Measurements from ENCODE around the gene TSHR. TPM values are rescaled to one million over a fixed set of nuclear protein-coding genes. Genes with fewer than 3 reads are reported as not detected.
"Not testable (repeated sequence)": the region's sequence is repeated elsewhere in the genome, so short reads cannot be mapped to it uniquely, and the experiment has no call there.

Gene TSHR
- 0.80 TPM for polyA plus RNA-seq (2013, experiment 1 of 2; ENCODE audit: insufficient read length)
- 0.65 TPM for polyA plus RNA-seq (2013, experiment 2 of 2; ENCODE audit: insufficient read length)

DNA sequence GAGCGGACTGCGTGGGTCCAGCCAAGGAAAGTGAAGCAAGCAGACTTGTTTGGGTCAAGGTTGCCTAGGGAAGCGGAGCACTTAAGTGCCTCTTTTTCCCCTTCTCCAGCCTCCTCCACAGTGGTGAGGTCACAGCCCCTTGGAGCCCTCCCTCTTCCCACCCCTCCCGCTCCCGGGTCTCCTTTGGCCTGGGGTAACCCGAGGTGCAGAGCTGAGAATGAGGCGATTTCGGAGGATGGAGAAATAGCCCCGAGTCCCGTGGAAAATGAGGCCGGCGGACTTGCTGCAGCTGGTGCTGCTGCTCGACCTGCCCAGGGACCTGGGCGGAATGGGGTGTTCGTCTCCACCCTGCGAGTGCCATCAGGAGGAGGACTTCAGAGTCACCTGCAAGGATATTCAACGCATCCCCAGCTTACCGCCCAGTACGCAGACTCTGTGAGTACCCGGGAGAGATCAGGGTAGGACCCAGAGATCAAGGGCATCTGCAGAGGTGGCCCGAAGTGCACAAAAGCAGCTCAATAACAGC is at the start of gene TSHR:
TSS of gene TSHR (plus strand) at position 206 of the 526 bp plus-strand sequence. CDS start at position 266, 60 bp downstream.
- no peak for DNase-seq

DNA sequence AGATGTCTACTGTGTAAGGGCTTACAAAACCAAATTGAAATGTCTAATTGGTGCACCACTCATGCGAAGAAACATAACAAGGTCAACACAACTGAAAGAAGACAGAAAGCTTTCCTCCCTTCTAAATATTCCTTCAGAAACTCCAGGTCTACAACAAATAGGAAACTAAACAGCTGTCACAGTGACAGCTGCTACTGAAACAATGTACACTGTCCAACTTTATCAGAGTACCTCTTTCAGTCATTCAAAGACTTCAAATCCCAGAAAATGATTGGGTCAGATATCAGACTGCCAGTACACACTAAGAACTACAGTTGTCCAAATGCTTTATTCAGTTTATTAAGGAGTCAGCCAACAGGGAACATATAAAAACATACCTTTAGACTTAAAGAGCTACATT is 49.1 kb upstream of the TSHR start:
- DNase-seq, result no peak

DNA sequence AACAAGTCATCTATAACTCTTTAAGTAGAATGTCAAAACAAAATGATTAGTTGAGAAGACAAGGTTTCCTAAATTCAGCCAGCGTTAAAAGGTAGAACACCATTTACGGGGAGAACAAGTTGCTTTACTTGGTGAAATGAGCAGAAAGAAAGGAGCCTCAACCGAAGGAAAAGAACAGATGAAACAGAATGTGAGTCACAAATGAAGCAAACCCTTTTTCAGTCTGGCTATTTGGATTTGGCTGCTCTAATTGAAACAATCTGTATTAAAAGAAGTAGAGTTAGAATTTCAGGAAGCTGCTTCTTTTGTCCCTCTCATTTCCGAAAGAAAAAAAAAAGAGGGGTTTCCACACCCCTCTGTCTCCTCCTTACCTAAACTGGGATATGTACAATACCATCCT is 48.5 kb upstream of the TSHR start:
- peak; percentile 65 for DNase-seq

- DNase-seq, result not testable (repeated sequence)
Observed at GRCh38 chr14:80912013-80912412, 43.4 kb upstream of the TSHR start.

- DNase-seq, result no peak
Observed at GRCh38 chr14:80919622-80920021, 35.8 kb upstream of the TSHR start.

GRCh38 chr14:80923368-80923767 is 32.1 kb upstream of the TSHR start:
- no peak for DNase-seq

GRCh38 chr14:80924365-80925103 is 30.9 kb upstream of the TSHR start:
- no peak for DNase-seq

- peak; percentile 76 for DNase-seq
Observed at GRCh38 chr14:80926397-80927082, 28.9 kb upstream of the TSHR start.

DNA sequence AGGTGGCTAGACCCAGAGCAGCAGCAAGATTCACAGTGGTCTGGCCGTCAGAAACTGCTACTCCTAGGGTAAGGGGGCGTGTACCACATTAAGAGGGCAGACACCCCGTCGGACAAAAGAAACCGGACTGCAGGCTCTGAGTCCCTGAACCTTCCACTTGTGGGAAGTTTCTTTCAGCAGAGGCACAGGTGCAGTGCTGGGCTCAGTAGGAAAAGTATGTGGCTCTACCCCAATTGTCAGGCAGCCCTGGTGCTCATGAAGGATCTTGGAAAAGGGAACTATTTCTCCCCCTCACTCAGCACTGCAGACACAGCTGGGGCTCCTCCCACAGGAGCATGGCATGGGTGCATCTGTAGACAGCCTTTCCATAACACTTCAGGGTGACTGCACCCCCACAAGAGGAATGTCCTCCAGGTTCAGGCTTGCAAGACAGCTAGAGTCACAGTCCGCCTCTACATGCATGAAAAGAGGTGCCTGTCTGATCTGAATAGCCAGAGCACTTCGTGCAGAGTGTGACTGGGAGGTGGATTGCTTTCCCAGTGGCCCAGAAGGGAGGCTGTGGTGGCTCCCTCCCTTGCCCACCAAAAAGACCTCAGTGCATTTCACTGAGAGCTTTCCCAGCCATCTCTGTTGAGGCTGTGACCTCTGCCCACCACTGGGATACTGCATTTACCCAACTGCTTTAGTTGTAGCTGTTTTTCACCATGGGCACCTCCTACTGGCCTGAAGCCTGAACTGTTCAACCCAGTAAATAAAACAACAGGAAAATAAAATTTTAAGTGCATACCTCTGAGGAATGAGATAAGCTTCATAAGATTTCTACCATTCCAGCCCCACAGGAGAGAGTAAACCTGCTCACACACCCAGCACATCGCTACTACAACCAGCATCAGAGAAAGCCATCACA is 28.1 kb upstream of the TSHR start:
- DNase-seq, result no peak

DNA sequence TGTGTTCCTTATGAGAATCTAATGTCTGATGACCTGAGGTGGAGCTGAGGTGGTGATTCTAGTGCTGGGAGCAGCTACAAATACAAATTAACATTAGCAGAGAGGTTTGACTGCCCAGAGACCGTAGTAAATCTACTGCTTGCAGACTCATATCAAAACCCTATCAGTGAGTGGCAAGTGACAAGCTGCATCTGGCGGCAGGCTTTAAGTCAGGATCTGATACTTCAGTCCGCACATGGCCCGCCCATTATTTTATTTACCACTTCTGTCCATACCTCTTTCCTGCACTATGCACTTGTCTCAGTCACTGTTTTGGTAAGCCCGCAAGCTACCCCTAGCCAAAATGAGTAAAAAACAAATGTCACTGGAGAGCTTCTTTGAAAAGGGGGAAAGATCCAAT is 25.3 kb upstream of the TSHR start:
- DNase-seq, result no peak

GRCh38 chr14:80930836-80931389 is 24.5 kb upstream of the TSHR start:
- peak; percentile 91 for DNase-seq

GRCh38 chr14:80933282-80933681 is 22.1 kb upstream of the TSHR start:
- DNase-seq, result no peak

- DNase-seq, result no peak
Observed at GRCh38 chr14:80933686-80934085, 21.7 kb upstream of the TSHR start.

- DNase-seq, result no peak
Observed at GRCh38 chr14:80940146-80940545, 15.3 kb upstream of the TSHR start.

DNA sequence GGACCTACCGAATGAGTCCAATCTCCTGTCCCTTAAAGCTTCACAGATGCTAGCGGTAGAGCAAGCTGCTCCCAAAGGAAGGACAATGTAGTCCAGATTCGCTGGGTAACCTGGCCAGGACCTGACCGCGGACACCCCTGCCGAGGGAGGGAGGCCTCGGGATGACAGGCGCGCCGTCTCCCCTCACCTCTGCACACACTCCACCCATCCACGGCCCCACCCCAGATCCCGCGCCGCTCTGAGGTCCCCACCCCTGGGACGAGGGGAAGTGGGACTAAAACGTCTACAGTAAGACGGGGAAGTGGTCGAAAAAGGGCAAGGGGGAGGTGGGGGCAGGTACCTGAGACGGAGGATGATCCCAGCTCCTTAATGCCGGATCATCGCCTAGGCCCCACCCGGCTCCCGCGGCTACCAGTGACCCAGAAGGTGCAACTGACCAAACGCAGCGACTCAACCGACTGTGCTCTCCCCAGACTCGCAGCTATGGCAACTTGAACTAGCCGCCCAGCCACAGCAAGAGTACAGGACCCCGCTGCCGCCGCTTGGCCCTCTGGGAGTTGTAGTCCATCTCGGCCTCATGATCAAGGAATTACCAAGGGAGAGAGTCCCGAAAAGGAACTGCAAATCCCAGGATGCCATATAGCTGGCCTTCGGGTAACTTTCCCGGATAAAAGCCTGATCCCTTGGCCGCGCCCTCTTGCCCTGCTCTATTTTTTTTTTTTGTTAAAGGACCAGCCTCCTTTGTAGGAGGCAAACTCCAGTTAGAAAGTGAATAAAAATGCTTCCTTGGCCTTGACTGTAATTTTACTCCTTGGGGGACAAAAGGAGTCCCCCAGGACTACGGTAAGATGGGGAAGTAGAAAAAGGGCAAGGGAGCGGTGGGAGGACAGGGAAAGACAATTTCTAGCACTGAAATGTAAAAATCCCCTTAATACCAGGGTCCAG is 13.9 kb upstream of the TSHR start, which contains the start of gene CEP128:
TSS of gene CEP128 (minus strand) at position 498 of the 945 bp plus-strand sequence.
- DNase-seq, result peak; percentile 98

DNA sequence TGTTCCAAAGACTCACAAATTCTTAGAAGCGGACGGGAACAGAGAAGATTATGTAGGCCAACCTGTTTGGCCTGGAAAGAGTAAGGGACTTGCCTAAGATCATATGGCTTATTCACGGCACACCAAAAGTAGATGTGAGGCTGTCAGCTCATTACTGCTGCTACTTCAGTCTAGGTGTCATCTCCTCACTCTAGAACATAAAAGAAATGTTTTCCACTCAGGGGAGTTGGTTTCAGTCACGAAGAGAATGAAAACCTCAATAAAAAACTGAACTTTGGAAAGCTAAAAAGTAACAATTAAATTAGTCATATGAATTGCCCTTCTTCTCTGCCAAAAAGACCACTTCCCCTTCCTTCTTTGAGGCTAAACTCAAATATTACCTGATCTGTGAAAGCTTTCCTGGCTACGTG is 13.2 kb upstream of the TSHR start:
- no peak for DNase-seq

- no peak for DNase-seq
Observed at GRCh38 chr14:80944861-80945617, 10.4 kb upstream of the TSHR start.

- DNase-seq, result no peak
Observed at GRCh38 chr14:80946187-80946586, 9.2 kb upstream of the TSHR start.

DNA sequence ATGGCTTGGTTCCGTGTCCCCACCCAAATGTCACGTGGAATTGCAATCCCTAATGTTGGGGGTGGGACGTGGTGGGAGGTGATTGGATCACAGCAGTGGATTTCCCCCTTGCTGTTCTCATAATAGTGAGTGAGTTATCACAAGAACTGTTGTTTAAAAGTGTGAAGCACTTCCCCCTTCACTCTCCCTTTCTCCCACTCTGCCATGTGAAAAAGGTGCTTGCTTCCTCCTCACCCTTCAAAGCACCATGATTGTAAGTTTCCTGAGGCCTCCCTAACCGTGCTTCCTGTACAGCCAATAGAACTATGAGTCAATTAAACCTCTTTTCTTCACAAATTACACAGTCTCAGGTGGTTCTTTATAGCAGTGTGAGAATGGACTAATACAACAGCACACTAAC is 8.6 kb upstream of the TSHR start:
- DNase-seq, result no peak

- DNase-seq, result no peak
Observed at GRCh38 chr14:80948291-80948690, 7.1 kb upstream of the TSHR start.
